Measurements from ENCODE around the gene WFS1. TPM values are rescaled to one million over a fixed set of nuclear protein-coding genes. Genes with fewer than 3 reads are reported as not detected.

WFS1 gene
- total and polyA plus RNA-seq, 2 of the 4 experiments (the other 2 are of a cell fraction) = 9.7 to 42.4 TPM

DNA sequence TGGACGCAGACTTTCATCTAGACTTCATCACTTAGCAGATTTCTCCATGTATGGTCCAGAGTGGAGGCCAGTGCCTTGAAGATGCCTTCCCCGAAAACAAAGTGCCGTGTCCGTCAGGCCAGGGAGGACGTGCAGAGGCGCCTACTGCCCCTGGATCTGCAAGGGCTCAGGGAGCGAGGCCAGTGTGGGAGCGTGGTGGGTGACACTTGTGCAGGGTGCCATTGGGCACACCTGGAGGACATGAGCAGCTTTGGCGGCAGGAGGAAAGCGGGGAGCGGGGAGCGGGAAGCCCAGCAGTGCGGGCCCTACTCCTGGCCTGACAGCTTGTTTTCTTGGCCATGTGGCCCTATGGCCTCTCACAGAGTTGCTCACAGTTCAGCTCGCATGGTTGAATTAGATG, 25.8 kb downstream of the WFS1 start:
- peaks cover 14% of the 10 kb centered on the region for H3K9me1 ChIP-seq (ENCODE audit: insufficient read depth, low read length)
- H2BK20ac ChIP-seq (ENCODE audit: low read depth, low read length) = no peak overlapping the region
- ChIA-PET CTCF (no interaction called here), POLR2A (ENCODE audit: unreplicated experiment) (no interaction called here)
- H3K23ac ChIP-seq (ENCODE audit: low read depth, low read length) = no peak overlapping the region
- H4K20me1 ChIP-seq (ENCODE audit: insufficient read depth, low read length) = peaks cover 9% of the 10 kb centered on the region; the same call in 1 of the 2 replicates
- H4K8ac ChIP-seq (ENCODE audit: low read depth in 2 of 2, low read length in 2 of 2) = no peak overlapping the region
- dilution Hi-C loops (cut with HindIII; ENCODE audit: low sequenced_read_pairs, unreplicated experiment) = no loop called here
- no peak overlapping the region for H3K27ac ChIP-seq (ENCODE audit: insufficient read depth, low read length)
- peaks cover 2% of the 10 kb centered on the region; the same call in 1 of the 2 replicates for H3K4me1 ChIP-seq (ENCODE audit: control insufficient read depth, insufficient read depth, low read length)
- H3K14ac ChIP-seq (replicated peaks; ENCODE audit: low read depth, low read length) = no peak overlapping the region
- H2BK120ac ChIP-seq (ENCODE audit: low read depth, low read length) = no peak overlapping the region
- ATAC-seq (ENCODE audit: low read depth) = no peak
- H2AFZ ChIP-seq (replicated peaks; ENCODE audit: low read length, poor library complexity) = no peak overlapping the region
- no peak overlapping the region for H3K4me2 ChIP-seq (ENCODE audit: low read depth, low read length)
- H3K56ac ChIP-seq (ENCODE audit: extremely low read depth, insufficient read depth, low read length) = no peak overlapping the region
- intact Hi-C loops (cut with micrococcal nuclease) = no loop called here
- no peaks in the 10 kb centered on the region for H3K27me3 ChIP-seq (ENCODE audit: control insufficient read depth, insufficient read depth, low read length)
- BruUV-seq (replicated peaks) = no TSS peak
- H2AK9ac ChIP-seq (replicated peaks; ENCODE audit: low read depth, low read length, poor library complexity) = no peak overlapping the region
- no peaks in the 10 kb centered on the region for H3K79me1 ChIP-seq (ENCODE audit: low read depth in 1 of 2, low read length in 2 of 2)
- TF ChIP-seq, protein P1, sequence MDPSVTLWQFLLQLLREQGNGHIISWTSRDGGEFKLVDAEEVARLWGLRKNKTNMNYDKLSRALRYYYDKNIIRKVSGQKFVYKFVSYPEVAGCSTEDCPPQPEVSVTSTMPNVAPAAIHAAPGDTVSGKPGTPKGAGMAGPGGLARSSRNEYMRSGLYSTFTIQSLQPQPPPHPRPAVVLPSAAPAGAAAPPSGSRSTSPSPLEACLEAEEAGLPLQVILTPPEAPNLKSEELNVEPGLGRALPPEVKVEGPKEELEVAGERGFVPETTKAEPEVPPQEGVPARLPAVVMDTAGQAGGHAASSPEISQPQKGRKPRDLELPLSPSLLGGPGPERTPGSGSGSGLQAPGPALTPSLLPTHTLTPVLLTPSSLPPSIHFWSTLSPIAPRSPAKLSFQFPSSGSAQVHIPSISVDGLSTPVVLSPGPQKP (IDR thresholded peaks at IDR 0.05; ENCODE audit: borderline replicate concordance, low read depth, low read length) = no peak
- TF ChIP-seq FOS (IDR thresholded peaks at IDR 0.05; ENCODE audit: low read depth, low read length) (no peak), RCOR1 (IDR thresholded peaks at IDR 0.05; ENCODE audit: insufficient replicate concordance, low read length) (no peak), MXI1 (IDR thresholded peaks at IDR 0.05; ENCODE audit: borderline replicate concordance, low read depth, low read length) (no peak), BHLHE40 (IDR thresholded peaks at IDR 0.05; ENCODE audit: low read depth, low read length) (no peak), CEBPB (IDR thresholded peaks at IDR 0.05; ENCODE audit: low read depth, low read length) (no peak), NFE2L2 (IDR thresholded peaks at IDR 0.05; ENCODE audit: low read depth, low read length) (no peak), MAFK (IDR thresholded peaks at IDR 0.05; ENCODE audit: low read depth, low read length) (no peak), MAZ (IDR thresholded peaks at IDR 0.05; ENCODE audit: borderline replicate concordance, low read depth, low read length) (no peak)
- TF ChIP-seq, protein P2, sequence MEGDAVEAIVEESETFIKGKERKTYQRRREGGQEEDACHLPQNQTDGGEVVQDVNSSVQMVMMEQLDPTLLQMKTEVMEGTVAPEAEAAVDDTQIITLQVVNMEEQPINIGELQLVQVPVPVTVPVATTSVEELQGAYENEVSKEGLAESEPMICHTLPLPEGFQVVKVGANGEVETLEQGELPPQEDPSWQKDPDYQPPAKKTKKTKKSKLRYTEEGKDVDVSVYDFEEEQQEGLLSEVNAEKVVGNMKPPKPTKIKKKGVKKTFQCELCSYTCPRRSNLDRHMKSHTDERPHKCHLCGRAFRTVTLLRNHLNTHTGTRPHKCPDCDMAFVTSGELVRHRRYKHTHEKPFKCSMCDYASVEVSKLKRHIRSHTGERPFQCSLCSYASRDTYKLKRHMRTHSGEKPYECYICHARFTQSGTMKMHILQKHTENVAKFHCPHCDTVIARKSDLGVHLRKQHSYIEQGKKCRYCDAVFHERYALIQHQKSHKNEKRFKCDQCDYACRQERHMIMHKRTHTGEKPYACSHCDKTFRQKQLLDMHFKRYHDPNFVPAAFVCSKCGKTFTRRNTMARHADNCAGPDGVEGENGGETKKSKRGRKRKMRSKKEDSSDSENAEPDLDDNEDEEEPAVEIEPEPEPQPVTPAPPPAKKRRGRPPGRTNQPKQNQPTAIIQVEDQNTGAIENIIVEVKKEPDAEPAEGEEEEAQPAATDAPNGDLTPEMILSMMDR (conservative IDR thresholded peaks at IDR 0.05; ENCODE audit: low read depth, low read length) = no peak
- TF ChIP-seq, protein P3, sequence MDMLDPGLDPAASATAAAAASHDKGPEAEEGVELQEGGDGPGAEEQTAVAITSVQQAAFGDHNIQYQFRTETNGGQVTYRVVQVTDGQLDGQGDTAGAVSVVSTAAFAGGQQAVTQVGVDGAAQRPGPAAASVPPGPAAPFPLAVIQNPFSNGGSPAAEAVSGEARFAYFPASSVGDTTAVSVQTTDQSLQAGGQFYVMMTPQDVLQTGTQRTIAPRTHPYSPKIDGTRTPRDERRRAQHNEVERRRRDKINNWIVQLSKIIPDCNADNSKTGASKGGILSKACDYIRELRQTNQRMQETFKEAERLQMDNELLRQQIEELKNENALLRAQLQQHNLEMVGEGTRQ (IDR thresholded peaks at IDR 0.05; ENCODE audit: low read depth, low read length) = no peak
- no peak overlapping the region for H2BK5ac ChIP-seq (ENCODE audit: low read depth, low read length, poor library complexity, severe bottlenecking)
- 80% methylated on average over 1 of the region's 14 CpGs; no CpG with 5 or more reads in 1 of the 2 experiments for WGBS, 2 experiments (ENCODE audit: extremely low coverage in 2 of 2, insufficient read length in 1 of 2)
- no peak for DNase-seq
- H4K91ac ChIP-seq (ENCODE audit: insufficient read depth, low read depth, low read length) = no peak overlapping the region
- H3K9ac ChIP-seq (ENCODE audit: low read depth, low read length) = no peak overlapping the region
- H3K9me3 ChIP-seq (ENCODE audit: control insufficient read depth, insufficient read depth, low read length) = no peaks in the 10 kb centered on the region
- in situ Hi-C loops (cut with MboI; ENCODE audit: low sequenced_read_pairs) = no loop called here
- H3K4me3 ChIP-seq (ENCODE audit: insufficient read depth, low read depth, low read length) = no peak overlapping the region
- H2AK5ac ChIP-seq (ENCODE audit: low read depth, low read length) = no peak overlapping the region
- no peak overlapping the region for H2BK15ac ChIP-seq (ENCODE audit: low read depth, low read length)
- H4K5ac ChIP-seq (ENCODE audit: low read depth, low read length) = no peak overlapping the region
- no peak overlapping the region for H3K4ac ChIP-seq (ENCODE audit: low read depth, low read length)
- H3K36me3 ChIP-seq (ENCODE audit: control insufficient read depth, insufficient read depth, low read length) = peaks cover 57% of the 10 kb centered on the region
- no peak overlapping the region for H3K18ac ChIP-seq (ENCODE audit: low read depth, low read length)

All from IMR-90 (cell line).